ENCODE results near the gene HLA-DPA1. TPM values are rescaled to one million over a fixed set of nuclear protein-coding genes. Genes with fewer than 3 reads are reported as not detected.

HLA-DPA1 gene
- total and polyA plus RNA-seq, 10 of the 15 experiments (the other 5 are each of a cell fraction or from before 2014, with no cell fraction given), result 508 to 1,640 (median 829) TPM

DNA sequence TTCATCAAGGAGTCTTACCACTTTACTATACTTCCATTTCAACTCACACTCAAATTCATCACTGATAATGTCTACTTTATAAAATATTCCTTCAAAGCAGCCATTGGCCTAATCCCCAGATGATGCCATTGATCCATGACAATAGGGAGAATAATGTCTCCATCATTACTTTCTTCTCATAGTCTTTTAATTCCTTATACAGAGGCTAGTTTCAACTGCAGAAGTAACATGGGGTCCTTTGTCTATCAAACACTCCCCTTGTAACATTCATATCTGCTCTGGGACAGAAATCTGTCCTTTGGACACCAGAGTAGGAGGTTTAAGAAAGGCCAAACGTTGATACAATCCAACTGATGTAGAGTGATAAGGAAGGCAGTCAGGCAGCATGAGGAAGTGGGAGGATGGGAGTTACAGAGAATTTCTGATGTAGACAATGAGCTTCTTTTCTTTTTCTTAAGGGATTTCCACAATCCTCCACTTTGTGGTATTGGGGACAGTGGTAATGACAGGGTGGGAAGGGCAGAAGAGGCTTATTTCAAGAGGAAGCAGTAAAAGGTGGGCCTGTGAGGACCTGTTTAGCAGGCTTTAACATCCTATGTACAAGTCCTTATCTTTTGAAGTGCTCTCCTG lies 45.1 kb downstream of the HLA-DPA1 start (continued):
- TF ChIP-seq FOS (IDR thresholded peaks at IDR 0.05; ENCODE audit: borderline replicate concordance, extremely low read depth, insufficient read length) (no peak), POLR2AphosphoS5 (IDR thresholded peaks at IDR 0.05; ENCODE audit: low read length) (peak; percentile 78), TBL1XR1 (IDR thresholded peaks at IDR 0.05; ENCODE audit: low read depth, low read length) (0 out of 2 replicates have a peak, but pooled peaks have one; percentile 25), ZSCAN29 (IDR thresholded peaks at IDR 0.05) (no peak), NRF1 (conservative IDR thresholded peaks at IDR 0.05; ENCODE audit: low read depth, low read length) (no peak), RELA (IDR thresholded peaks at IDR 0.05; ENCODE audit: borderline replicate concordance, partially characterized antibody) (no peak), FOXM1 (IDR thresholded peaks at IDR 0.05; ENCODE audit: low read depth, low read length) (no peak)
- TF ChIP-seq, protein P1, sequence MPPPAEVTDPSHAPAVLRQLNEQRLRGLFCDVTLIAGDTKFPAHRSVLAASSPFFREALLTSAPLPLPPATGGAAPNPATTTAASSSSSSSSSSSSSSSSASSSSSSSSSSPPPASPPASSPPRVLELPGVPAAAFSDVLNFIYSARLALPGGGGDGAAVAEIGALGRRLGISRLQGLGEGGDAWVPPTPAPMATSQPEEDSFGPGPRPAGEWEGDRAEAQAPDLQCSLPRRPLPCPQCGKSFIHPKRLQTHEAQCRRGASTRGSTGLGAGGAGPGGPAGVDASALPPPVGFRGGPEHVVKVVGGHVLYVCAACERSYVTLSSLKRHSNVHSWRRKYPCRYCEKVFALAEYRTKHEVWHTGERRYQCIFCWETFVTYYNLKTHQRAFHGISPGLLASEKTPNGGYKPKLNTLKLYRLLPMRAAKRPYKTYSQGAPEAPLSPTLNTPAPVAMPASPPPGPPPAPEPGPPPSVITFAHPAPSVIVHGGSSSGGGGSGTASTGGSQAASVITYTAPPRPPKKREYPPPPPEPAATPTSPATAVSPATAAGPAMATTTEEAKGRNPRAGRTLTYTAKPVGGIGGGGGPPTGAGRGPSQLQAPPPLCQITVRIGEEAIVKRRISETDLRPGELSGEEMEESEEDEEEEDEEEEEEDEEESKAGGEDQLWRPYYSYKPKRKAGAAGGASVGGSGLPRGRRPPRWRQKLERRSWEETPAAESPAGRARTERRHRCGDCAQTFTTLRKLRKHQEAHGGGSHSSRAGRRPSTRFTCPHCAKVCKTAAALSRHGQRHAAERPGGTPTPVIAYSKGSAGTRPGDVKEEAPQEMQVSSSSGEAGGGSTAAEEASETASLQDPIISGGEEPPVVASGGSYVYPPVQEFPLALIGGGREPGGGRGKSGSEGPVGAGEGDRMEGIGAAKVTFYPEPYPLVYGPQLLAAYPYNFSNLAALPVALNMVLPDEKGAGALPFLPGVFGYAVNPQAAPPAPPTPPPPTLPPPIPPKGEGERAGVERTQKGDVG (CRISPR knock-in tag; IDR thresholded peaks at IDR 0.05), result no peak
- TF ChIP-seq, protein P2, sequence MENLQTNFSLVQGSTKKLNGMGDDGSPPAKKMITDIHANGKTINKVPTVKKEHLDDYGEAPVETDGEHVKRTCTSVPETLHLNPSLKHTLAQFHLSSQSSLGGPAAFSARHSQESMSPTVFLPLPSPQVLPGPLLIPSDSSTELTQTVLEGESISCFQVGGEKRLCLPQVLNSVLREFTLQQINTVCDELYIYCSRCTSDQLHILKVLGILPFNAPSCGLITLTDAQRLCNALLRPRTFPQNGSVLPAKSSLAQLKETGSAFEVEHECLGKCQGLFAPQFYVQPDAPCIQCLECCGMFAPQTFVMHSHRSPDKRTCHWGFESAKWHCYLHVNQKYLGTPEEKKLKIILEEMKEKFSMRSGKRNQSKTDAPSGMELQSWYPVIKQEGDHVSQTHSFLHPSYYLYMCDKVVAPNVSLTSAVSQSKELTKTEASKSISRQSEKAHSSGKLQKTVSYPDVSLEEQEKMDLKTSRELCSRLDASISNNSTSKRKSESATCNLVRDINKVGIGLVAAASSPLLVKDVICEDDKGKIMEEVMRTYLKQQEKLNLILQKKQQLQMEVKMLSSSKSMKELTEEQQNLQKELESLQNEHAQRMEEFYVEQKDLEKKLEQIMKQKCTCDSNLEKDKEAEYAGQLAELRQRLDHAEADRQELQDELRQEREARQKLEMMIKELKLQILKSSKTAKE (IDR thresholded peaks at IDR 0.05; ENCODE audit: low read depth, poor library complexity, severe bottlenecking), result no peak
- TF ChIP-seq, protein P3, sequence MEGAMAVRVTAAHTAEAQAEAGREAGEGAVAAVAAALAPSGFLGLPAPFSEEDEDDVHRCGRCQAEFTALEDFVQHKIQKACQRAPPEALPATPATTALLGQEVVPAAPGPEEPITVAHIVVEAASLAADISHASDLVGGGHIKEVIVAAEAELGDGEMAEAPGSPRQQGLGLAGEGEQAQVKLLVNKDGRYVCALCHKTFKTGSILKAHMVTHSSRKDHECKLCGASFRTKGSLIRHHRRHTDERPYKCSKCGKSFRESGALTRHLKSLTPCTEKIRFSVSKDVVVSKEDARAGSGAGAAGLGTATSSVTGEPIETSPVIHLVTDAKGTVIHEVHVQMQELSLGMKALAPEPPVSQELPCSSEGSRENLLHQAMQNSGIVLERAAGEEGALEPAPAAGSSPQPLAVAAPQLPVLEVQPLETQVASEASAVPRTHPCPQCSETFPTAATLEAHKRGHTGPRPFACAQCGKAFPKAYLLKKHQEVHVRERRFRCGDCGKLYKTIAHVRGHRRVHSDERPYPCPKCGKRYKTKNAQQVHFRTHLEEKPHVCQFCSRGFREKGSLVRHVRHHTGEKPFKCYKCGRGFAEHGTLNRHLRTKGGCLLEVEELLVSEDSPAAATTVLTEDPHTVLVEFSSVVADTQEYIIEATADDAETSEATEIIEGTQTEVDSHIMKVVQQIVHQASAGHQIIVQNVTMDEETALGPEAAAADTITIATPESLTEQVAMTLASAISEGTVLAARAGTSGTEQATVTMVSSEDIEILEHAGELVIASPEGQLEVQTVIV (IDR thresholded peaks at IDR 0.05; ENCODE audit: borderline replicate concordance, partially characterized antibody), result no peak
- TF ChIP-seq, protein P4, sequence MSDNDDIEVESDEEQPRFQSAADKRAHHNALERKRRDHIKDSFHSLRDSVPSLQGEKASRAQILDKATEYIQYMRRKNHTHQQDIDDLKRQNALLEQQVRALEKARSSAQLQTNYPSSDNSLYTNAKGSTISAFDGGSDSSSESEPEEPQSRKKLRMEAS (IDR thresholded peaks at IDR 0.05; ENCODE audit: low read depth, low read length), result no peak
- TF ChIP-seq, protein P5, sequence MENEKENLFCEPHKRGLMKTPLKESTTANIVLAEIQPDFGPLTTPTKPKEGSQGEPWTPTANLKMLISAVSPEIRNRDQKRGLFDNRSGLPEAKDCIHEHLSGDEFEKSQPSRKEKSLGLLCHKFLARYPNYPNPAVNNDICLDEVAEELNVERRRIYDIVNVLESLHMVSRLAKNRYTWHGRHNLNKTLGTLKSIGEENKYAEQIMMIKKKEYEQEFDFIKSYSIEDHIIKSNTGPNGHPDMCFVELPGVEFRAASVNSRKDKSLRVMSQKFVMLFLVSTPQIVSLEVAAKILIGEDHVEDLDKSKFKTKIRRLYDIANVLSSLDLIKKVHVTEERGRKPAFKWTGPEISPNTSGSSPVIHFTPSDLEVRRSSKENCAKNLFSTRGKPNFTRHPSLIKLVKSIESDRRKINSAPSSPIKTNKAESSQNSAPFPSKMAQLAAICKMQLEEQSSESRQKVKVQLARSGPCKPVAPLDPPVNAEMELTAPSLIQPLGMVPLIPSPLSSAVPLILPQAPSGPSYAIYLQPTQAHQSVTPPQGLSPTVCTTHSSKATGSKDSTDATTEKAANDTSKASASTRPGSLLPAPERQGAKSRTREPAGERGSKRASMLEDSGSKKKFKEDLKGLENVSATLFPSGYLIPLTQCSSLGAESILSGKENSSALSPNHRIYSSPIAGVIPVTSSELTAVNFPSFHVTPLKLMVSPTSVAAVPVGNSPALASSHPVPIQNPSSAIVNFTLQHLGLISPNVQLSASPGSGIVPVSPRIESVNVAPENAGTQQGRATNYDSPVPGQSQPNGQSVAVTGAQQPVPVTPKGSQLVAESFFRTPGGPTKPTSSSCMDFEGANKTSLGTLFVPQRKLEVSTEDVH (IDR thresholded peaks at IDR 0.05; ENCODE audit: low read depth, partially characterized antibody), result no peak

All from GM12878 (cell line).